Neural progenitor cell (in vitro differentiated cells): ENCODE results near the gene HDGFL2.

Experiments
- CTCF ChIP-seq: fragments of 200-600 bp; sonication (generic); IDR thresholded peaks from 2 replicates; pipeline ENCODE4 v1.5.1; 2017; ENCODE audit warnings: antibody characterized with exemption, mild to moderate bottlenecking
- EZH2 ChIP-seq: fragments of 200-600 bp; sonication (generic); IDR thresholded peaks from 2 replicates; pipeline ENCODE4 v1.6.1; 2017; ENCODE audit warnings: antibody characterized with exemption, mild to moderate bottlenecking, moderate library complexity

- TF ChIP-seq CTCF (no peak), EZH2 (no peak)
Measured at GRCh38 chr19:4441994-4442818, 29.9 kb upstream of the HDGFL2 start.
